HG02798 (cell line): ENCODE results near the gene PCDHB1.
"Not testable (repeated sequence)": the region's sequence is repeated elsewhere in the genome, so short reads cannot be mapped to it uniquely, and the experiment has no call there.

Source experiments
- ATAC-seq: cut with Tn5 transposase; IDR thresholded peaks from one replicate; pipeline ENCODE4 v1.9.1; 2021; ENCODE audit warnings: mild to moderate bottlenecking; ENCODE audit not compliant: unreplicated experiment, poor library complexity

The PCDHB1 gene

GRCh38 chr5:141051521-141051866 lies 320 bp downstream of the PCDHB1 start:
- no peak for ATAC-seq

GRCh38 chr5:141077826-141078225 lies 26.7 kb downstream of the PCDHB1 start:
- ATAC-seq, result no peak

- ATAC-seq, result no peak
These were observed 31.1 kb downstream of the PCDHB1 start for GRCh38 chr5:141082228-141082627.

- ATAC-seq, result no peak
These were observed 33.4 kb downstream of the PCDHB1 start for GRCh38 chr5:141084487-141084989.

GRCh38 chr5:141094481-141095262 lies 43.5 kb downstream of the PCDHB1 start, which contains the start of gene PCDHB2:
TSS of gene PCDHB2 (plus strand) at chr5:141094615. CDS start at chr5:141094791, 176 bp downstream.
- ATAC-seq, result no peak

GRCh38 chr5:141095263-141095641 lies 44.1 kb downstream of the PCDHB1 start:
- ATAC-seq, result no peak

GRCh38 chr5:141096181-141096580 lies 45.0 kb downstream of the PCDHB1 start:
- not testable (repeated sequence) for ATAC-seq

GRCh38 chr5:141096586-141096985 lies 45.4 kb downstream of the PCDHB1 start:
- ATAC-seq, result not testable (repeated sequence)

GRCh38 chr5:141100243-141100805 lies 49.1 kb downstream of the PCDHB1 start, which contains the start of gene PCDHB3:
TSS of gene PCDHB3 (plus strand) at chr5:141100473. CDS start at chr5:141100650, 177 bp downstream.
- no peak for ATAC-seq

- ATAC-seq, result no peak
These were observed 49.9 kb downstream of the PCDHB1 start for GRCh38 chr5:141101059-141101458.

- not testable (repeated sequence) for ATAC-seq
These were observed 50.9 kb downstream of the PCDHB1 start for GRCh38 chr5:141102070-141102469.

GRCh38 chr5:141102471-141102870 lies 51.3 kb downstream of the PCDHB1 start:
- not testable (repeated sequence) for ATAC-seq

- no peak for ATAC-seq
These were observed 54.2 kb downstream of the PCDHB1 start for GRCh38 chr5:141105350-141105749.
